Stimulated activated CD4-positive, alpha-beta T cell treated with anti-CD3 and anti-CD28 coated beads, Interleukin-4, amount 100 ng/mL, for 1 hour (primary cell): Measurements from ENCODE around the gene NOL4L.

Experiments used
- DNase-seq: peaks from one replicate; pipeline ENCODE4 v3.0.0-alpha.2; 2020

The NOL4L gene

GRCh38 chr20:32481311-32482142 lies 103.6 kb downstream of the NOL4L start:
- no peak for DNase-seq

- DNase-seq = no peak
These were observed 104.5 kb downstream of the NOL4L start for GRCh38 chr20:32480371-32481241.

- no peak for DNase-seq
These were observed 105.4 kb downstream of the NOL4L start for GRCh38 chr20:32479697-32480171.

- DNase-seq = no peak
These were observed 106.1 kb downstream of the NOL4L start for GRCh38 chr20:32479012-32479411.

DNA sequence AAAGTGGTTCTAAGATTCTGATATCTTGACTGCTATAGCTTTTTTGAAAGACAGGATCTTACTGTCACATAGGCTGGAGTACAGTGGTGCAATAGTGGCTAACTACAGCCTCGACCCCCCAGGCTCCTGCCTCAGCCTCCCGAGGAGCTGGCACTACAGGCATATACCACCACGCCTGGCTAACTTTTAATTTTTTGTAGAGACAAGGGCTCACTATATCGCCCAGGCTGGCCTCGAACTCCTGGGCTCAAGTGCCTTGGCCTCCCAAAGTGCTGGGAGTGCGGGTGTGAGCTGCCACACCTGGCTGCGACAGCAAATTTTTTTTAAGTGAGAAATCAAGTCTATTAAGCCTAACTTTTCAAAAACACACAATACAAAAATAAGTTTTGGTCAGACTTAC lies 106.6 kb downstream of the NOL4L start:
- no peak for DNase-seq

DNA sequence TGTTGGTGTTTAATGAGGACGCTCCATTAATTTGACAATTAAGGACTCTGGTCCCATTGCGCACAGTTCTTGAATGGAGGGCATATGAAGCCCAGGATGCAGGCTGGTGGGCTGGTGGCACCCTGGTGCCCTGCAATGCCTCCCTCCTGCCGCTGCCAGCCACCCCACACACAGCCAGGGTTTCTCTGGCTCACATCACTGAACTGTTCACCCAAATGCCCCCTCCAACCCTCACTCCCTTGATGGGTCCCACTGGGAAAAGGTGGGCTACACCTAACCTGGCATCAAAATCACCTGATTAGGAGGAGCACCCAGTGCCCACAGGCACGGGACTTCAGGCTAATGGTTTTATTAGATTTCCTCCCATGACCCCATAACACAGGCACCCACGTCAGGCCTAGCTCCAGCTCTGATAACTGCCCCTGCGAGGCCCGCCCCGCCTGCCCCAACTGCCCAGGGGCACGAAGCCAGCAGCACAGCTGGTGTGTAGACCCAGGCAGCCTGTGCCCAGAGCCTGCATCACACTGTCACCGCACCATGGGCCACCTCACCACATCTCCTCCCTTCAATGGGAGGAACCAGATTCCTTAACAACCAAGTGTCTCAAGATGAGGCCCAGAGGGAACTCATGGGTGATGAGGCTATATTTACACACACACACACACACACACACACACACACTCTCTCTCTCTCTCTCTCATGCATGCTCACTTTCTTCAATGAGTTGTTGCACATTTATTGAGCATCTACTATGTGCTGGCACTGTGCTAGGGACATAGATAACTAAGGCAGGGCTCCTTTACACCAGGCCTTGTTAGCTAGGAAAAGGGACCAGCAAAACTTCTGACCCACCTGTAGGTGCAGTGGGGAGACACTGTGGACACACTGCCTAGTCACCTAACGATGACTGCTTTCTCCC lies 107.3 kb downstream of the NOL4L start:
- DNase-seq = no peak

DNA sequence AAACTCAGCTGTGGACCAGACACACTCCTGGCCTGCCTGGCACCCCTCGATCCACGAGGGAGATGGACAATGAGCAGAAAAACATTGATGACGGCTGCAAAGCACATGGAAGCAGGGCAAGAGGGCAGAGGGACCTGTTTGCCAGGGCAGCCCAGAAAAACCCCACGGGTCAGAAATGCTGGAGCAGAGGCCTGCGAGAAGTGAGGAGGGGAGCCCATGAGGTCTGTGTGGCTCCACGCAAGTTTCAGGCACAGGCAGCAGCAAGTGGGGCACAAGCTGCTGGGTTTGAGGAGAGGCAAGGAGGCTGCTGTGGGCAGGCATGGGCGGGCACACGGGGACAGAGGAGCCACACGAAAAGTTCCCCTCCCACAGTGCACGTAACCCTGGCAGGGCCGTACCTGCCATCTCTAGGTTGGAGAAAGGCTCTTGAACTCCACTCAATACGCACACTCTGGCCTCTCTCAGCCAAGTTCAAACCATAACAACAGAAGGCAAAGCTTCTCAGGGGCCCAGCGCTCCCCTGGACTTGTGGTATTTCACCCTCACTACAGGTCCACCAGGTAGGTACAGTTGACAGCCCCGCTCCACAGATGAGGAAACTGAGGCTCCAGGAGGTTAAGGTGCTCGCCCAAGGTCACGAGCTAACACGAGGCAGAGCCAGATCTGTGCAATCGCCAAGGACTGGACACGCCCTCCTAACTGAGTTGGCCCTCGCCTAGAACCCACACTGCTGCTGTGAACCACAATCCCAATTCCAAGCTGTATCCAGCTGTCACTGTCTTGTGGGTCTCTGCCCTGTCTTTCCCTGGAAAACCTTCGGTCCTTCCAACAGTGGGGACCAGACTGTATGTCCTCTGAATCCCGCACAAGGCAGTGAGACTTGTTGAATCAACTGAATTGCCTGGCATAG lies 108.2 kb downstream of the NOL4L start:
- no peak for DNase-seq

DNA sequence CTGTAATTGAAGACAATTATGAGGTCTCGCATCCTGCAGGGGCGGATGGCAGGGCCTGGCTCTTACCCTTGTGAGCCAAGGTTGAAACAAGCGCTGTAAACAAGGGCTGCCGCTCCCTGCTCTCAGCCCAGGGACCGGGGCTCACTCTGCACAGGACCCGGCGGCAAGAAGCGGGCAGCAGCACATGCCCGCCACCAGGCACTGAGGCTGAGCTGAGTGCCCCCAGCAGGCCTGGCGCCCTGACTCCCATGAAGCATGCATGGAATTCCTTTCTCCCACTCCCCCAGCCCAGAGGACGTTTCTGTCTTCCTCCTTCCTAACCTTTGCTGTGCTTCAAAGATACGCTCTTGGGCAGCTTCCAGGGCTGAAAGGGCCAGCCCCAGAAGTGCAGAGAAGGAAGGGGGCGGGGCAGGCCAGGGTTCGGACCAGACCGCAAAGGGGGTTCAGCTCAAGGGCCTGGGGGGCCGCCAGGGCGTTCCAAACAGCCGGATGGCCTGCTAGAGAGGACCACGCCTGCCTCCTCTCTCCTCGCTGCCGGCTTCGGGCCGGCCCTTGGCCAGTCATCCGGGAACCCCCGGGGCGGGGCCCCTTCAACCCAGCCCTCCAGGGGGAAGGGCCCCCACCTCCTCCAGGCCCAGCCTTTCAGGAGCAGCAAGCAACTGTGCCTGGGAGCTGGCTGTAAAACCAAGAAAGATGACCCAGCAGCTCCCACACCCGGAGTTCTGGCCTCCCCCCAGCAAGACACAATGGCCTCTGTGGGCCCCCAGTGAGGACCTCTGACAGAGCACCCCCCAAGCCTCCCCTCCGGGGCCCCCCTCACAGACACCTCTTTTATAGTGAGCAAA lies 109.9 kb downstream of the NOL4L start:
- DNase-seq = no peak

GRCh38 chr20:32474717-32474966 lies 110.5 kb downstream of the NOL4L start:
- DNase-seq = no peak

DNA sequence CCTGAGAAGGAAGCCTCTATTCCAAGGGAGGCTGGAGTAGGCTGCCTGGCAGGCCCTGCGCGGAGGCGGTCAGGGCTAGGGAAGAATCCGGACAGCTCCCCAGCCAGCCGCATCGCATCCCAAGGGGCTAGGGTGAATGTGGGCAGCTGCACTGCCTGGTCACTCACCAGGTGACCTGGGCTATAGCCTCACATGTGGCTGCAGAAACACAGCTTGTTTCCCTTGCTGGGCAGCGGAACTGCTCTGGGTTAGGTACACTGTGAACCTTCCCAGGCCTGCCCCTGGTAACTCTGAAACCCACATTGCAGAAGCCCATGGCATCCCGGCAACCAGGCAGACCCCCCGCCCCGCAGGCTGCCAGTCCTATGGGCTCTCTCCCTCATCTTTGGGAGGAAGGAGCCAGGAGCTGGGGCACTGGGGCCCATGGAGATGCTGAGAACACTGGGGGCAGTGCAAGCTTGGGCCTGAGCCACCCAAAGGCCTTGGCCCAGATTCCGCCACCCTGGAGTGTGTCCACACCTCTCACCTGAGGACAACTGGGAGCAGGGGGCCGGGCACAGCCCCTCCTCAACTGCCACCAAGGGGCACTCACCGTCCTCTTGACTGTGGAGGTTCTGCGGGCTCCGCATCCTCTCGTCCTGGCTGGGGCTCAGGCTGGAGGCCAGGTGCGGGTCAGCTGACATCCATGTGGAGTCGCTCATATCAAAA lies 111.0 kb downstream of the NOL4L start:
- DNase-seq = no peak

DNA sequence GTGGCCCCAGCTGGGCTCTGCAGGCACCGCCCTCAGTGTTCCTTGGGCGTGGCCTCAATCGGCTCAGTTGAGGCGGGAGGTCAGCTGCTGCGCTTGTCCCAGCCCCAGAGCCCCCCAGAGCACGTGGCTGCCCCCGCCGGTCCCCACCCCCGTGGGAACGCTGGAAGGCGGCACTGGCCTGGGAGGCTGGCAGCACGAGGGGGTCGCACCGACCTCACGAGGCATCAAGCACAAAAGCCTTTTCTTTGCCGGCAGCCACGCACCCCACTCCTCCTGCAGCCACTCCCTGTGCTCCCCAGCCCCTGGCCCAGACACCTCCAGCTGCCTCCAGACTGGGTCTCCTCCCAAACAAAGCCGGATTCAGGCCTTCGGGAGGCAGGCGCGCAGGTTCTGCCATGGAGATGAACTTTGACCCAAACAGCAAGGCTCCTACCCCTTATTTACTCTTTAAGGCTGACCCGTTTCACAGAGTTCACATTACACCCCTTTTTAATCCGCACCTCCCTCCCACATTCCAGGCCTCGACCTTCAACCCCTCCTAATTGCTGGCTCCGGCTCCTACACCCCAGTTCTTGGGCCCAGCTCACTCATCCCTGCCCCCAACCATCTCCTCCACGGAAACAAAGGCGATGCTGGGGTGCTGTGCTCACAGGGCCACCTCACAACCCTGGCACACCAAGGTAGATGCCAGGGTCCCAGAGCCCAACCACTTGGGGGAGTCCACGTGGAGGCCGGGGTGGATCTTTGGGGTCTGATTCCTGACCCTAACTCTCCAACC lies 111.7 kb downstream of the NOL4L start:
- no peak for DNase-seq

DNA sequence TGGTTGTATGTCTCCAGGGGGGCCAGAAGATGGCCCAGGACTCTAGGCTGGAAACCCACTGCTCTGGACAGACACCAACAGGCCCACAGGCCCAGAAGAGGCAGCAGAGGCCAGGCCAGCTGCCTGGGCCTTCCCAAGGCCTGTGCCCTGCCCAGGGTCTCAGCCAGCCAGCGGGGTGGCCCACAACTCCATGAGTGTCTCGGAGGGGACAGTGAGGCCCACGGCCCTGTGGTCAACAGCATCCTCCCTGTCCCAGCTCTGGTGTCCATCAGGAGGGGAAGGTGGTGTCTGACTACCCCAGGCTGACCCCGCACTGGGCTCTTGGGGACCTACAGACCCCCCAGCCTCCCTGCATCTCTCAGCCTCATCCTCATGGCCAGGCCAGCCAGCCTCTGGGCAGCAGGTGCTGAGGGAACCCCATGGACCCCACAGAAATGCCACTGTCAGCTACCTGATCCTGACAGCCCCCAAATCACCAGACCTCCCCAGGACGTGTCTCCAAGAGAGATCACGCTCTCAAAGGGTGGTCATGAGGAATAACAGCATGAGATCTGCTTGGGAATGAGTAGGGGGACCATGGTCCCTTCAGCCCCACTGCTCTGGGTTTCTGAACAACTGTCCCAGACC lies 112.4 kb downstream of the NOL4L start:
- DNase-seq = no peak

- no peak for DNase-seq
These were observed 114.2 kb downstream of the NOL4L start for GRCh38 chr20:32470940-32471339.

DNA sequence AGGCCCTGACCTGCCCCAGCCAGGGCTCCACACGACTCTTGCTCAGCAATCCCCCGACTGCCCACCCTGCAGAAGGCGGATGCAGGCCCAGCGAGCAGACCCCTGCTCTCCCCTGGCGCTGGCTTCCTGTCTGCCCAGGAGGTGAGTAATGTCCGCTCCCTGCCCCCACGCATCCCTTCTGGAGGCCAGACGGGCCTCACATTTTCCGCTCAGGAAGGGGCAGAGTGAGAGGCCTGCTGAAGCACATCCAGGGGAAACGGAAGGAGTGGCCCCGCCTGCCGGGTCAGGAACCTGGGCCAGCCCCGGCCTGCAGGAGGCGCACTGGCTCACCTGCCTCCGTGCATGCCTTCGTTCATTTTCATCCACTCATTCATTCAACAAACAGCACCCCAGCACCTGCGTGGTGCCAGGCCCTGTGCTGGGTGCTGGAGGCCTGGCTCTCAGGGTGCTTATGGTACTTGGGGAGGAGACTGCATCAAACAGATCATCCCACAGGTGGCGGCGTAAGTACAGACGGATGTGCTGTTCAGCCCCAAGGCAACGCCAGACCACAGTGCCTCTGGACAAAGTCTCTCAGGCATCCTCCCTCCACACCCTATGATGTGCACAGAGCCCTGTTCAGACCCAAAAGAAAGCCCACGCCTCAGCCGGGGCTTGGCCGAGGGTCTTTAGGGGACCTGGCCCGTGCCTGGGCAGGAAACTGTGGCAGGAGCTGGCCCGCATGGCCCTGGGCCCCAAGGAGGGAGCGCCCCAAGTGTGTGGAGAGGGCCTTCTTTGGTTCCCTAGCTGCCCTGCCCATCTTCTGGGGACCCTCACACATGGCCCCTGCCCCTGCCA lies 114.9 kb downstream of the NOL4L start:
- DNase-seq = no peak

DNA sequence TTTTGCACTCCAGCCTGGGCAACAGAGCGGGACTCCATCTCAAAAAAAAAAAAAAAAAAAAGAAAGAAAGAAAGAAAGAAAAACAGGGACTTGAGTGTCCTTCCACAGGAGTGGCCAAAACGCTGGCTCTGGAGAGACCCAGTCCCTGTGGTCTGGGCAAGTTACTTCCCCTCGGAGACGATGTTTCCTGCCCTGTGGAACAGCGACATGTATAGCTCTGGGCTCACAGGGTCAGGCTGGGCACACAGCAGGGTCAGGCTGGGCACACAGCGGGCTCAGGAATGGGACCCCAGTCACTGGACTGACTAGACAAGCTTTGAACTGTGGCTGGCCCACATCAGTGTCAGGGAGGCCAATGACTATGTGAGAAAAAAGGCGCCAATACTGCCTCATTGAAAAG lies 116.3 kb downstream of the NOL4L start:
- DNase-seq = no peak

DNA sequence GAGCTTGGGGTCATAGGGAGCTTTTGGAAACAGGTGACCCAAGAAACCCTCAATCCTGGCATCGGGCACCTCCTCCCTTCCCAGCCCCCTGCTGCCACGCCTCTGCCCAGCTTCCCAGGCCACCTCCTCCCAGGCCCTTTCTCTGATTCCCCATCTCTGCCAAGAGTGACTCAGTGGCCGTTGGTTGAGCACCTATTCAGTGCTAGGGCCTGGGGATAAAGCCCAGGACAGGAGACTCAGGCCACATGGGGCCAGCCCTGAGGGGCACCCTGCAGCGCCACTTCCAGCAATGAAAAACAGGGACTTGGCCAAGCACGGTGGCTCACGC lies 116.9 kb downstream of the NOL4L start:
- no peak for DNase-seq

DNA sequence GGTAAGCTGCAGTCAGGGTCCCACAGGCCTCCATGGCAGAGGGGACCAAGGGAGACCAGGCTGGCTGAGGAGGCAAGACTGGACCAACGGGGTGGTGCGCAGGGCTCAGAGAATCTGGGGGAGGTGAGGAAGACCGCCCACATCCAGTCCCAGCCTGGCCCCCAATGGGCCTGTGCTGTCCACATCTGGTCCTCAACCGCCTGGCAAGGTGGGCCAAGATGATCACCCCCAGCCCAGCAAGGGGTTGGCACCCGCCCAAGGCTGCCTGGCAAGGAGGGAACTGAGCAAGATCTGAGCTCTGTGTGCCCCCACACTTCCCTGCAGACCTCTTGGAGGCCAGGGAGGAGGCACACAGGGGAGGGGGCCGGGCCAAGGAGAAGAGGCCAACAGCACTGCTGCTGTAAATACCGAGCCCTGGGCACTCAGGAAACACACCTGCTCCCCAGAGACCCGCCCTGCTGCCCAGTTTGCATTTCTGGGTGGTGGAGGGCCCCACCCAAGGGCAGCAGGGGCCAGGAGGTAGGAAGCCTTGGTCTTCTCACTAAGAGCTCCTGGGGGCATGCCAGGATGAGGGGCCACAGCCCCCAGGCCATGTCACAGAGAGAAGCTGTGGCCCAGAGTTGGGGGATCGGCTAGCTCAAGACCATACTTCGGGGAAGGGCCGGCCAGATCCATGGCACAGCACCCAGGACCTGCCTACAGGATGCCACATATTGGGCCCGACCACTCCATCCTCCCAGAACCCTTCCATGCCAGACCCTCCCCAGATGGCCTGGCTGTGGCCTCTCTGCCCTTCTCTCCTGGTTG lies 117.4 kb downstream of the NOL4L start:
- no peak for DNase-seq
